ENCODE data around the gene HSPA6.
"Not testable (repeated sequence)": the region's sequence is repeated elsewhere in the genome, so short reads cannot be mapped to it uniquely, and the experiment has no call there.

HSPA6 gene

DNA sequence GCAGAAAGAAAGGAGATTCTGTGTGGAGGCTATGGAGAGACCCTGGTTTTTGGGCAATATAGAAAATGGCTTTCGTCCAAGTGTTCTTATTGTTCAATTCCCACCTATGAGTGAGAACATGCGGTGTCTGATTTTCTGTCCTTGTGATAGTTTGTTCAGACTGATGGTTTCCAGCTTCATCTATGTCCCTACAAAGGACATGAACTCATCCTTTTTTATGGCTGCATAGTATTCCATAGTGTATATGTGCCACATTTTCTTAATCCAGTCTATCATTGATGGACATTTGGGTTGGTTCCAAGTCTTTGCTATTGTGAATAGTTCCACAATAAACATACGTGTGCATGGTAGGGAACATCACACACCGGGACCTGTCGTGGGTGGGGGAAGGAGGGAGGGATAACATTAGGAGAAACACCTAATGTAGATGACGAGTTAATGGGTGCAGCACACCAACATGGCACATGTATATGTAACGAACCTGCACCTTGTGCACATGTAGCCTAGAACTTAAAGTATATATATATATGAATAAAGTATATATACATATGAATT lies 14.7 kb downstream of the HSPA6 start:
- Histone ChIP-seq H3K4me3 (ENCODE audit: low read depth, low read length, poor library complexity, severe bottlenecking) (peak overlapping the region; percentile 75), H3K4me2 (ENCODE audit: low read length) (0 out of 2 replicates have a peak overlapping the region, but pooled peaks have one; percentile 97), H3K4me1 (ENCODE audit: insufficient read depth, low read length, severe bottlenecking) (peaks cover 11% of the 10 kb centered on the region)
- H3F3A ChIP-seq (ENCODE audit: insufficient read depth, low read length); H3K9ac ChIP-seq (ENCODE audit: low read length); H2AFZ ChIP-seq (ENCODE audit: low read length); H3K79me2 ChIP-seq (ENCODE audit: insufficient read depth, low read length); H3K9me3 ChIP-seq (ENCODE audit: low read length); H3K27me3 ChIP-seq (ENCODE audit: insufficient read depth, low read length); H3K27ac ChIP-seq (ENCODE audit: low read depth, low read length, poor library complexity, severe bottlenecking); H4K20me1 ChIP-seq (ENCODE audit: insufficient read depth, low read length); H3K9me2 ChIP-seq (ENCODE audit: low read depth, low read length); H3K36me3 ChIP-seq (ENCODE audit: insufficient read depth, low read length): not testable (repeated sequence)

- Histone ChIP-seq H3K9ac (ENCODE audit: low read length) (peak overlapping the region; percentile 61; the same call in 1 of the 2 replicates), H3K4me1 (ENCODE audit: insufficient read depth, low read length, severe bottlenecking) (peaks cover 11% of the 10 kb centered on the region), H3K4me2 (ENCODE audit: low read length) (peak overlapping the region; percentile 97), H3K4me3 (ENCODE audit: low read depth, low read length, poor library complexity, severe bottlenecking) (peak overlapping the region; percentile 75)
- H3K9me2 ChIP-seq (ENCODE audit: low read depth, low read length); H3K9me3 ChIP-seq (ENCODE audit: low read length); H3K79me2 ChIP-seq (ENCODE audit: insufficient read depth, low read length); H3K27ac ChIP-seq (ENCODE audit: low read depth, low read length, poor library complexity, severe bottlenecking); H3K27me3 ChIP-seq (ENCODE audit: insufficient read depth, low read length); H3K36me3 ChIP-seq (ENCODE audit: insufficient read depth, low read length); H3F3A ChIP-seq (ENCODE audit: insufficient read depth, low read length); H4K20me1 ChIP-seq (ENCODE audit: insufficient read depth, low read length); H2AFZ ChIP-seq (ENCODE audit: low read length): not testable (repeated sequence)
Measured at GRCh38 chr1:161539731-161540569, 15.6 kb downstream of the HSPA6 start.

GRCh38 chr1:161540570-161540960 lies 16.2 kb downstream of the HSPA6 start:
- H3K79me2 ChIP-seq (ENCODE audit: insufficient read depth, low read length); H2AFZ ChIP-seq (ENCODE audit: low read length); H3K9ac ChIP-seq (ENCODE audit: low read length); H3K27ac ChIP-seq (ENCODE audit: low read depth, low read length, poor library complexity, severe bottlenecking); H3K36me3 ChIP-seq (ENCODE audit: insufficient read depth, low read length); H4K20me1 ChIP-seq (ENCODE audit: insufficient read depth, low read length); H3K9me2 ChIP-seq (ENCODE audit: low read depth, low read length); H3F3A ChIP-seq (ENCODE audit: insufficient read depth, low read length); H3K9me3 ChIP-seq (ENCODE audit: low read length); H3K27me3 ChIP-seq (ENCODE audit: insufficient read depth, low read length): not testable (repeated sequence)
- peak overlapping the region; percentile 97 for H3K4me2 ChIP-seq (ENCODE audit: low read length)
- peaks cover 11% of the 10 kb centered on the region for H3K4me1 ChIP-seq (ENCODE audit: insufficient read depth, low read length, severe bottlenecking)
- H3K4me3 ChIP-seq (ENCODE audit: low read depth, low read length, poor library complexity, severe bottlenecking) = peak overlapping the region; percentile 75

DNA sequence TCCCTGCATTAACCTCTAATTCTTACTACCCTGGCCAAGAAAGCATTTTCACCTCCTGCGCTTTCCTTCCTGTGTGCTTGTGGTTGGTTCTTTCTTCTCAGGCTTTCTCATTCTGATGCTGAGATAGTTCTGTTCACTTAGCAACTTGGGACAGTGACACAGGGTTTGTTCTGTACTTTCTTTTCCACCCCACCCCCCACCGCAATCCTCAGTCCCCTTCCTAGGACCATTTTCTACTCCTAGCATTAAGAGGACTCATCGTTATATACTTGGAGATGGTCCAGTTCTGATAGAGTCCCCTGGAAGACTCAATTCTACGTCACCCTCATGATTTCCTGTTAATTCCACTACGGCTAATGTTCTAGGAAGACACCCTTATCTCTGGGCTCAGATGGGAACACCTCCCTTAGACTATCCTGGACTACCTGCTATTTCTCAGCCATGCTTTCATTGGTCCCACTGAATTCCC lies 17.8 kb downstream of the HSPA6 start:
- H3K27ac ChIP-seq (ENCODE audit: low read depth, low read length, poor library complexity, severe bottlenecking); H3K4me2 ChIP-seq (ENCODE audit: low read length); H3K9me2 ChIP-seq (ENCODE audit: low read depth, low read length); H3K9me3 ChIP-seq (ENCODE audit: low read length); H2AFZ ChIP-seq (ENCODE audit: low read length); H4K20me1 ChIP-seq (ENCODE audit: insufficient read depth, low read length); H3K9ac ChIP-seq (ENCODE audit: low read length); H3K79me2 ChIP-seq (ENCODE audit: insufficient read depth, low read length); H3K4me3 ChIP-seq (ENCODE audit: low read depth, low read length, poor library complexity, severe bottlenecking); H3K27me3 ChIP-seq (ENCODE audit: insufficient read depth, low read length); H3K36me3 ChIP-seq (ENCODE audit: insufficient read depth, low read length); H3F3A ChIP-seq (ENCODE audit: insufficient read depth, low read length): not testable (repeated sequence)
- peaks cover 11% of the 10 kb centered on the region for H3K4me1 ChIP-seq (ENCODE audit: insufficient read depth, low read length, severe bottlenecking)

DNA sequence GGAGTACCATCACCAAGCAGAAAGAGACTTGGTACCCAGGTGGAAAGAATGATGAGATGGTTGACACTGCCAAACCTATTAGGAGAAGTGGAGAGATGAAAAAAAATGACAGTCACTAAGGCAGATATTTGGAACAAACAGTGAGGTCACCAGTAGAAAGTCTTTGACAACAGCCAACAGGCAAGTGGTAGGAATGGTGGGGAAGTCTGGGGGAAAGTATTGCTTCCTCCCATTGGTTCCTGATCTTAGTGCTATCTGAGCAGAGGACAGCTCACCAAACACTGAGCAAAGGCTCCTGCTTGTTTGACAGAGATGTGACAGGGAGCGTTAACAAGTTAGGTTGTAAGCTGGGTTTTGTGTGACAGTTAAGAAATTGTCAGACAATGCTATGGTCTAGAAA lies 18.8 kb downstream of the HSPA6 start:
- H2AFZ ChIP-seq (ENCODE audit: low read length); H3K27ac ChIP-seq (ENCODE audit: low read depth, low read length, poor library complexity, severe bottlenecking); H3K27me3 ChIP-seq (ENCODE audit: insufficient read depth, low read length); H3K4me2 ChIP-seq (ENCODE audit: low read length); H3F3A ChIP-seq (ENCODE audit: insufficient read depth, low read length); H3K36me3 ChIP-seq (ENCODE audit: insufficient read depth, low read length); H3K9me3 ChIP-seq (ENCODE audit: low read length); H3K79me2 ChIP-seq (ENCODE audit: insufficient read depth, low read length); H3K9ac ChIP-seq (ENCODE audit: low read length); H3K4me3 ChIP-seq (ENCODE audit: low read depth, low read length, poor library complexity, severe bottlenecking); H4K20me1 ChIP-seq (ENCODE audit: insufficient read depth, low read length); H3K9me2 ChIP-seq (ENCODE audit: low read depth, low read length): not testable (repeated sequence)
- peaks cover 11% of the 10 kb centered on the region for H3K4me1 ChIP-seq (ENCODE audit: insufficient read depth, low read length, severe bottlenecking)

DNA sequence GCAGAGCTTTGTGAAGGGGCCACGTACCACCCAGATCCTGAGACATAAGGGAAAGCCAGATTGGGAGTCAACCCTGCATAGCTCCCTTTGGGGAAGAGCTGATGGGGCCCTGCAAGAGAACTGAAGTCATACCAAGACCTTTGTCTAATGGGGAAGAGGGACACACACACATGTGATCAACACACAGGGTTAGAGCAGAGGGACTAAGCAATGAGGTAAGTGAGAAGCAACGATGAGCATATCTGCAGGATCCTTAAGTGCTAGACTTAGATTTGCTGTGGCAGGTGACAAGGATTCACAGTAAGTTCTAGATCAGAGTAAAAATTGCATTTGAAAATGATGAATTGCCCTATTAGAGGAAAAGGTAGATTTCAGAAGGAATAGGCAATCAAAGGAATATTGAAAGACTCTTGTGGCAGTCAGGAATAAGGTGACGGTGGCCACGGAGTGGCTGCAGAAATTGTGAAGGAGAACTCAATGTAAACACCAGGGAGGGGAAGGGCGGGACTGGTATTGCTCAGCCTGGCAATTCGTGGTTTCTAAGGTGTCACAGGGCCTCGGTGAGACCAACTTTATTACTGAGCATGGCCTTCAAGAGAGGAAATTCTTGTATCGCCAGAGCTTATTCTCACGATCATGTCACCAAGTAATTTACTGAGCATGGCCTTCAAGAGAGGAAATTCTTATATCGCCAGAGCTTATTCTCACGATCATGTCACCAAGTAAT lies 20.8 kb downstream of the HSPA6 start:
- not testable (repeated sequence) for H3K36me3 ChIP-seq (ENCODE audit: insufficient read depth, low read length); H3F3A ChIP-seq (ENCODE audit: insufficient read depth, low read length); H3K4me2 ChIP-seq (ENCODE audit: low read length); H3K9ac ChIP-seq (ENCODE audit: low read length); H3K4me1 ChIP-seq (ENCODE audit: insufficient read depth, low read length, severe bottlenecking); H3K9me3 ChIP-seq (ENCODE audit: low read length); H3K27ac ChIP-seq (ENCODE audit: low read depth, low read length, poor library complexity, severe bottlenecking); H3K27me3 ChIP-seq (ENCODE audit: insufficient read depth, low read length); H4K20me1 ChIP-seq (ENCODE audit: insufficient read depth, low read length); H3K4me3 ChIP-seq (ENCODE audit: low read depth, low read length, poor library complexity, severe bottlenecking); H2AFZ ChIP-seq (ENCODE audit: low read length); H3K79me2 ChIP-seq (ENCODE audit: insufficient read depth, low read length); H3K9me2 ChIP-seq (ENCODE audit: low read depth, low read length)

- not testable (repeated sequence) for H3K27me3 ChIP-seq (ENCODE audit: insufficient read depth, low read length); H4K20me1 ChIP-seq (ENCODE audit: insufficient read depth, low read length); H3K9me3 ChIP-seq (ENCODE audit: low read length); H3K36me3 ChIP-seq (ENCODE audit: insufficient read depth, low read length); H3K4me1 ChIP-seq (ENCODE audit: insufficient read depth, low read length, severe bottlenecking); H3K4me2 ChIP-seq (ENCODE audit: low read length); H3K4me3 ChIP-seq (ENCODE audit: low read depth, low read length, poor library complexity, severe bottlenecking); H3F3A ChIP-seq (ENCODE audit: insufficient read depth, low read length); H3K27ac ChIP-seq (ENCODE audit: low read depth, low read length, poor library complexity, severe bottlenecking); H3K79me2 ChIP-seq (ENCODE audit: insufficient read depth, low read length); H3K9ac ChIP-seq (ENCODE audit: low read length); H3K9me2 ChIP-seq (ENCODE audit: low read depth, low read length); H2AFZ ChIP-seq (ENCODE audit: low read length)
Measured at GRCh38 chr1:161547995-161548741, 23.8 kb downstream of the HSPA6 start.
